ACHN (cell line): ENCODE results near the gene SHLD2.
"Not testable (repeated sequence)": the region's sequence is repeated elsewhere in the genome, so short reads cannot be mapped to it uniquely, and the experiment has no call there.

Experiments used
- DNase-seq: peaks from one replicate; pipeline ENCODE4 v3.0.0-alpha.2; 2015
- in situ Hi-C: cut with HindIII; loops from 2 replicates; pipeline ENCODE4 v1.10.0; 2017; ENCODE audit warnings: low sequenced_read_pairs, low pct_ligation_motif_present, low pct_unique_long_range_greater_than_20kb

The SHLD2 gene

GRCh38 chr10:87081574-87081973, 13.4 kb upstream of the SHLD2 start:
- in situ Hi-C loops, DNase-seq: not testable (repeated sequence)

- in situ Hi-C loops, result not testable (repeated sequence)
- DNase-seq, result peak; percentile 74
Observed at GRCh38 chr10:87082219-87082618, 12.8 kb upstream of the SHLD2 start.

GRCh38 chr10:87083576-87084290, 11.3 kb upstream of the SHLD2 start:
- DNase-seq, in situ Hi-C loops: not testable (repeated sequence)

GRCh38 chr10:87084291-87084782, 10.7 kb upstream of the SHLD2 start:
- DNase-seq, result peak; percentile 35
- in situ Hi-C loops, result not testable (repeated sequence)

GRCh38 chr10:87085537-87085936, 9.5 kb upstream of the SHLD2 start:
- in situ Hi-C loops, result no loop called here
- DNase-seq, result no peak

- no peak for DNase-seq
- in situ Hi-C loops, result no loop called here
Observed at GRCh38 chr10:87089746-87090145, 5.3 kb upstream of the SHLD2 start.

- no peak for DNase-seq
- in situ Hi-C loops, result no loop called here
Observed at GRCh38 chr10:87090779-87091178, 4.2 kb upstream of the SHLD2 start.

GRCh38 chr10:87092376-87092860, 2.6 kb upstream of the SHLD2 start:
- peak; percentile 50 for DNase-seq
- in situ Hi-C loops, result no loop called here

- in situ Hi-C loops, result no loop called here
- DNase-seq, result peak; percentile 52
Observed at GRCh38 chr10:87092861-87093631, 2.0 kb upstream of the SHLD2 start.

- in situ Hi-C loops, result no loop called here
Observed at GRCh38 chr10:87093632-87094372, 1.2 kb upstream of the SHLD2 start.

GRCh38 chr10:87095236-87095945, 385 bp downstream of the SHLD2 start:
- DNase-seq, result peak; percentile 88
- in situ Hi-C loops, result no loop called here

More at GRCh38 chr10:87093632-87094372, 1.2 kb upstream of the SHLD2 start:
- DNase-seq, result peak; percentile 38

- in situ Hi-C loops, result no loop called here
- DNase-seq, result no peak
Observed at GRCh38 chr10:87101996-87102395, 7.0 kb downstream of the SHLD2 start.

GRCh38 chr10:87104727-87105126, 9.7 kb downstream of the SHLD2 start:
- DNase-seq, in situ Hi-C loops: not testable (repeated sequence)

GRCh38 chr10:87105446-87106124, 10.6 kb downstream of the SHLD2 start:
- no peak for DNase-seq
- in situ Hi-C loops, result no loop called here

GRCh38 chr10:87118122-87118521, 23.1 kb downstream of the SHLD2 start:
- DNase-seq, in situ Hi-C loops: not testable (repeated sequence)

- DNase-seq, in situ Hi-C loops: not testable (repeated sequence)
Observed at GRCh38 chr10:87119029-87119428, 24.0 kb downstream of the SHLD2 start.

- in situ Hi-C loops, DNase-seq: not testable (repeated sequence)
Observed at GRCh38 chr10:87123351-87123750, 28.3 kb downstream of the SHLD2 start.

- in situ Hi-C loops, result not testable (repeated sequence)
Observed at GRCh38 chr10:87127048-87127447, 32.0 kb downstream of the SHLD2 start.

More at GRCh38 chr10:87127048-87127447, 32.0 kb downstream of the SHLD2 start:
- not testable (repeated sequence) for DNase-seq
